Measurements from ENCODE around the gene ARHGEF3.

ARHGEF3 gene

DNA sequence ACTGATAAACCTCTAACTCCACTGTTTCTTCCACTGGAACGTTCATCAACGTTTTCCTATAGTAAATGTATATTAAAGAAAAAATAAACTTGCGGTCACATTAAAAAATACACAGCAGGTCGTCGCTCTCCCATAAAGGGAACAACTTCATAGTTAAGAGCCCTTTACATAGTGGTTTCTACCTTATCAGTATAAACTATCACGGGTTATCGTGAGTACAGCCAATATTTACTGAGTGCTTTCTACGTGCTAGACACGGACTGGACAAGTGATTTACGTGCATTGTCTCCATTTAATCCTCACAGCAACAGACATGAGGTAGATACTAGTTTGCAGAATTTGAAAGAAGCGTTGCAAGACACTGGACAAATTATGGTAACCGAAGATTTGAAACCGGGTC, 117.7 kb downstream of the ARHGEF3 start:
- no peak overlapping the region for H3K9ac ChIP-seq (ENCODE audit: low read depth, low read length, poor library complexity)
- H3K79me1 ChIP-seq (ENCODE audit: low read depth, low read length), result no peaks in the 10 kb centered on the region
- H3K4me1 ChIP-seq (ENCODE audit: control insufficient read depth in 2 of 2, insufficient read depth in 1 of 2, low read depth in 1 of 2, low read length in 2 of 2), result peaks cover 0 to 2% of the 10 kb centered on the region in 2 donors
- H3K4me3 ChIP-seq (ENCODE audit: low read length in 2 of 2), result no peak overlapping the region
- H3K18ac ChIP-seq (ENCODE audit: low read length), result no peak overlapping the region
- no peak overlapping the region for H3K4ac ChIP-seq (ENCODE audit: low read length)
- no peak overlapping the region for H3K23ac ChIP-seq (ENCODE audit: low read depth, low read length, poor library complexity)
- no peaks in the 10 kb centered on the region for H3K27me3 ChIP-seq (ENCODE audit: control insufficient read depth in 3 of 3, insufficient read depth in 3 of 3, low read depth in 1 of 3, low read length in 3 of 3)
- no peak overlapping the region for H3K14ac ChIP-seq (ENCODE audit: low read length)
- no peak overlapping the region for H2AFZ ChIP-seq (ENCODE audit: low read length)
- no peak overlapping the region for H2BK15ac ChIP-seq (ENCODE audit: low read length)
- H2BK5ac ChIP-seq (ENCODE audit: low read length), result no peak overlapping the region
- no peak overlapping the region for H3K27ac ChIP-seq (replicated peaks; ENCODE audit: low read length)
- H3K36me3 ChIP-seq (replicated peaks in 1 of 2; ENCODE audit: control insufficient read depth in 2 of 2, insufficient read depth in 2 of 2, low read length in 2 of 2), result peaks cover 0 to 20% of the 10 kb centered on the region in 2 donors
- H3K9me3 ChIP-seq (replicated peaks in 1 of 2; ENCODE audit: control insufficient read depth in 2 of 2, insufficient read depth in 1 of 2, low read depth in 1 of 2, low read length in 2 of 2), result peaks cover 8 to 37% of the 10 kb centered on the region in 2 donors
- H2AK5ac ChIP-seq (ENCODE audit: low read depth, low read length), result no peak overlapping the region
- no peak overlapping the region for H3K4me2 ChIP-seq (ENCODE audit: insufficient read depth, low read length, poor library complexity, severe bottlenecking)
- WGBS, 2 donors (ENCODE audit: extremely low coverage in 2 of 2, insufficient read length in 2 of 2, insufficient replicate concordance in 1 of 2), result no CpG with 5 or more reads among the region's 13 CpGs
- no peak overlapping the region for H4K8ac ChIP-seq (ENCODE audit: low read depth, low read length)
- DNase-seq (ENCODE audit: low spot score), result no peak
- H2BK120ac ChIP-seq (ENCODE audit: low read depth, low read length), result no peak overlapping the region
- H2BK12ac ChIP-seq (ENCODE audit: low read length), result no peak overlapping the region
- H4K91ac ChIP-seq (ENCODE audit: low read depth, low read length, poor library complexity), result no peak overlapping the region

DNA sequence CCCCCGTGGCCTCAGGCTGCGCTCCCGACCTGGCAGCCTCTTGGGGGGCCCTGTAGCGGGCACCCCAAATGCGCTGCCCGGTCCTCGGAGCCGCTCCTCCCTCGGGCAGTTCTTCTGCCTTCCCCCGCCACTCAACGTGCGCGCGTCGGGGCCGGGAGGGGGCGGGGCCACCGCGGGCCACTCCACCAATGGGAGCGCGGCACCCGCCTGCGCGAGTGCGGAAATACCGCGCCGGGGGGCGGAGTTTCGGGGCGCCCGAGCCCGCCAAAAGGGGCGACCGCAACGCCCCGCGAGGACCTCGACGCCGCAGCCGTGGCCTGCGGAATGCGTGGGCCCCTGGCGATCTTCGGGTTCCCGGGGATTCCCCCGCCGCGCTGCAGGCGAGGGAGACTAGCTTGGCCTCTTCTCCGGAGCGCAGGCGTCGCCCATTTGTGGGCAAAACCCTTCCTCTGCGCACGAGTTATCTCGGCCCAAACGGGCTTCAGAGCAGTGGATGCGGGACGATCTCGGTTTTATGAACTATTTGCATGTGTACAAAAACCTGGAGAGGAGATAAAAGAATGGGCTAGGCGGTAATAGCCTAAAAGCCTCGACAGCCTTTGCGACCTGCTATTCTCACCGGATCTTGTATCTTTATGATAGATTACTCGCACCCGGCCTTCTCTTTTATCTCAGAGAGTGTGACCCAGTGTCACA, 118.5 kb downstream of the ARHGEF3 start, which contains the start of gene TASOR:
Gene TASOR (minus strand): TSS at position 144 of the 696 bp plus-strand sequence. CDS start 259 bp downstream, outside the sequence.
- no peaks in the 10 kb centered on the region for H3K79me1 ChIP-seq (ENCODE audit: low read depth, low read length)
- H2BK12ac ChIP-seq (ENCODE audit: low read length), result peak within 1 kb of the TSS; percentile 58
- peak within 1 kb of the TSS; percentile 89 for H3K4me2 ChIP-seq (ENCODE audit: insufficient read depth, low read length, poor library complexity, severe bottlenecking)
- H3K9me3 ChIP-seq (replicated peaks in 1 of 2; ENCODE audit: control insufficient read depth in 2 of 2, insufficient read depth in 1 of 2, low read depth in 1 of 2, low read length in 2 of 2), result peaks cover 8 to 42% of the 10 kb centered on the region in 2 donors
- WGBS, 2 donors (ENCODE audit: extremely low coverage in 2 of 2, insufficient read length in 2 of 2, insufficient replicate concordance in 1 of 2), result no CpG with 5 or more reads among the region's 68 CpGs
- peak within 1 kb of the TSS; percentile 99 for H3K14ac ChIP-seq (ENCODE audit: low read length)
- H2BK5ac ChIP-seq (ENCODE audit: low read length), result peak within 1 kb of the TSS; percentile 97
- peak within 1 kb of the TSS; percentile 100 for H3K18ac ChIP-seq (ENCODE audit: low read length)
- H2BK120ac ChIP-seq (ENCODE audit: low read depth, low read length), result no peak within 1 kb of the TSS
- peak within 1 kb of the TSS; percentile 93 for H3K23ac ChIP-seq (ENCODE audit: low read depth, low read length, poor library complexity)
- DNase-seq (ENCODE audit: low spot score), result peak; percentile 51
- H4K91ac ChIP-seq (ENCODE audit: low read depth, low read length, poor library complexity), result peak within 1 kb of the TSS; percentile 80
- H2AFZ ChIP-seq (ENCODE audit: low read length), result peak within 1 kb of the TSS; percentile 86
- H3K27me3 ChIP-seq (ENCODE audit: control insufficient read depth in 3 of 3, insufficient read depth in 3 of 3, low read depth in 1 of 3, low read length in 3 of 3), result no peaks in the 10 kb centered on the region
- peak within 1 kb of the TSS; percentile 76 for H3K4ac ChIP-seq (ENCODE audit: low read length)
- peaks cover 0 to 28% of the 10 kb centered on the region in 2 donors for H3K36me3 ChIP-seq (replicated peaks in 1 of 2; ENCODE audit: control insufficient read depth in 2 of 2, insufficient read depth in 2 of 2, low read length in 2 of 2)
- peak within 1 kb of the TSS; percentile 92 for H3K27ac ChIP-seq (replicated peaks; ENCODE audit: low read length)
- H2AK5ac ChIP-seq (ENCODE audit: low read depth, low read length), result peak within 1 kb of the TSS; percentile 90
- peaks cover 0 to 2% of the 10 kb centered on the region in 2 donors for H3K4me1 ChIP-seq (ENCODE audit: control insufficient read depth in 2 of 2, insufficient read depth in 1 of 2, low read depth in 1 of 2, low read length in 2 of 2)
- peak within 1 kb of the TSS; percentile 95 for H3K9ac ChIP-seq (ENCODE audit: low read depth, low read length, poor library complexity)
- H4K8ac ChIP-seq (ENCODE audit: low read depth, low read length), result peak within 1 kb of the TSS; percentile 65
- H2BK15ac ChIP-seq (ENCODE audit: low read length), result peak within 1 kb of the TSS; percentile 96
- peak within 1 kb of the TSS; percentile 53 to 83 for H3K4me3 ChIP-seq (ENCODE audit: low read length in 2 of 2)

DNA sequence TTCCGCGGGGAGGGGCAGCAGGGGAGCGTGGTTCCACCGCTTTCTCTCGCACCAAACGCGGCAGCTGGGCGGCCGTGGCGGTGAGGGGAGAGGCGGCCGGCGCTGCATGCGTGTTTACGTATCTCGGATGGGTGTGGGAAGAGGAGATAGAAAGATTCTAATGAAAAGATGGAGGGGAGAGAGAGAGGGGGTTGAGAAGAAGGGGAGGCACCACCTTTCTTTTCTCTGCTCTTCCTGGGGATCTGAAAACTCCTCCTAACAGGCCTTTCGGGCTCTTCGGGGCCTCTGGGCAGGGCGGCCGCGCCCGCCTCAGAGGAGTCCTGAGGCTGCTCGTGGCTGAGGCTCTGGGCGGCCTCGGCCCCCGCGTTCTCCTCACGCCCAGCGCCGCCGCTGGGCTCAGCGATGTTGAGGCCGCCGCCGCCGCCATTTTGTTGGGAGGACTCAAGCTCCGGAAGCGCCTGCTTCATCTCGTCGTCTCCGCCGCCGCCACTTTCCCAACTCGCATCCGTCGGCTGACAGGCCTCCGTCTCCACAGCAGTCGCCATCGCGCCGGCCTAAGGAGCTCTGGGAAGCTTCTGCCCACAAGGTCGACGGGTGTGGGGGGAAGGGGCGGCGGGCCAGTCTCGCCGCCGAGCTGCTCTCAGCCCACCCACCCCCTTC, 119.2 kb downstream of the ARHGEF3 start:
- H3K4me1 ChIP-seq (ENCODE audit: control insufficient read depth in 2 of 2, insufficient read depth in 1 of 2, low read depth in 1 of 2, low read length in 2 of 2), result peaks cover 0 to 2% of the 10 kb centered on the region in 2 donors
- peak overlapping the region; percentile 53 to 83 for H3K4me3 ChIP-seq (ENCODE audit: low read length in 2 of 2)
- peak overlapping the region; percentile 99 for H3K14ac ChIP-seq (ENCODE audit: low read length)
- H3K4me2 ChIP-seq (ENCODE audit: insufficient read depth, low read length, poor library complexity, severe bottlenecking), result peak overlapping the region; percentile 89
- peaks cover 0 to 31% of the 10 kb centered on the region in 2 donors for H3K36me3 ChIP-seq (replicated peaks in 1 of 2; ENCODE audit: control insufficient read depth in 2 of 2, insufficient read depth in 2 of 2, low read length in 2 of 2)
- peak overlapping the region; percentile 96 for H2BK15ac ChIP-seq (ENCODE audit: low read length)
- peak overlapping the region; percentile 100 for H3K18ac ChIP-seq (ENCODE audit: low read length)
- peak overlapping the region; percentile 95 for H3K9ac ChIP-seq (ENCODE audit: low read depth, low read length, poor library complexity)
- peak overlapping the region; percentile 93 for H3K23ac ChIP-seq (ENCODE audit: low read depth, low read length, poor library complexity)
- no peaks in the 10 kb centered on the region for H3K27me3 ChIP-seq (ENCODE audit: control insufficient read depth in 3 of 3, insufficient read depth in 3 of 3, low read depth in 1 of 3, low read length in 3 of 3)
- no peak overlapping the region for H2BK120ac ChIP-seq (ENCODE audit: low read depth, low read length)
- H3K9me3 ChIP-seq (replicated peaks in 1 of 2; ENCODE audit: control insufficient read depth in 2 of 2, insufficient read depth in 1 of 2, low read depth in 1 of 2, low read length in 2 of 2), result peaks cover 8 to 42% of the 10 kb centered on the region in 2 donors
- H2BK5ac ChIP-seq (ENCODE audit: low read length), result peak overlapping the region; percentile 97
- H2BK12ac ChIP-seq (ENCODE audit: low read length), result no peak overlapping the region
- no peak overlapping the region for H4K8ac ChIP-seq (ENCODE audit: low read depth, low read length)
- peak overlapping the region; percentile 90 for H2AK5ac ChIP-seq (ENCODE audit: low read depth, low read length)
- peak overlapping the region; percentile 86 for H2AFZ ChIP-seq (ENCODE audit: low read length)
- WGBS, 2 donors (ENCODE audit: extremely low coverage in 2 of 2, insufficient read length in 2 of 2, insufficient replicate concordance in 1 of 2), result no CpG with 5 or more reads among the region's 58 CpGs
- peak overlapping the region; percentile 80 for H4K91ac ChIP-seq (ENCODE audit: low read depth, low read length, poor library complexity)
- peak overlapping the region; percentile 76 for H3K4ac ChIP-seq (ENCODE audit: low read length)
- no peaks in the 10 kb centered on the region for H3K79me1 ChIP-seq (ENCODE audit: low read depth, low read length)
- H3K27ac ChIP-seq (replicated peaks; ENCODE audit: low read length), result peak overlapping the region; percentile 92
- peak; percentile 72 for DNase-seq (ENCODE audit: low spot score)

DNA sequence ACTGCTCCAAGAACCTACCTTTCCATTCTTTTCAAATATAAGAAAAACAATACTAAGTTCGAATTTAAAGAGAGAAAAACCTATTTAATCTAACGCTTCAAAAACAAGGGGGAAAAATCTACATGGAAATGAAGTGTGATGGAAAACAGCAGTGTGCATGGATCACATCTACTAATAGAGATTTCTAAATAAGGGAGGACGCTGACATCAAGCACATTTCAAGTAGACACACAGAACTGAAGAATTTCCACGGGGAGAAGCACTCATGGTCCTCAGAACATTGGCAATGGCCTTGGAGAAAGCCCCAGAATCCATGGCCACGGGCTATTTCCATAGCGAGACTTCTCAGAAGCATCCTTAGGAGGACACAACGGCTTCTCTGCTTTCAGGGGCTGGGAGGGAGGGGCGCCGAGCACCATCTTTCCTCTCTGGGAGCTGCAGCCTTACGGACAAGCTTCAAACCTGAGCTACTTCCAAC, 119.7 kb downstream of the ARHGEF3 start:
- peaks cover 8 to 44% of the 10 kb centered on the region in 2 donors for H3K9me3 ChIP-seq (replicated peaks in 1 of 2; ENCODE audit: control insufficient read depth in 2 of 2, insufficient read depth in 1 of 2, low read depth in 1 of 2, low read length in 2 of 2)
- H2AFZ ChIP-seq (ENCODE audit: low read length), result peak overlapping the region; percentile 86
- no peaks in the 10 kb centered on the region for H3K79me1 ChIP-seq (ENCODE audit: low read depth, low read length)
- no peak overlapping the region for H4K91ac ChIP-seq (ENCODE audit: low read depth, low read length, poor library complexity)
- H2BK120ac ChIP-seq (ENCODE audit: low read depth, low read length), result no peak overlapping the region
- WGBS, 2 donors (ENCODE audit: extremely low coverage in 2 of 2, insufficient read length in 2 of 2, insufficient replicate concordance in 1 of 2), result no CpG with 5 or more reads among the region's 10 CpGs
- no peak overlapping the region for H2BK15ac ChIP-seq (ENCODE audit: low read length)
- H3K36me3 ChIP-seq (replicated peaks in 1 of 2; ENCODE audit: control insufficient read depth in 2 of 2, insufficient read depth in 2 of 2, low read length in 2 of 2), result peaks cover 0 to 36% of the 10 kb centered on the region in 2 donors
- peak overlapping the region; percentile 92 for H3K27ac ChIP-seq (replicated peaks; ENCODE audit: low read length)
- H3K18ac ChIP-seq (ENCODE audit: low read length), result peak overlapping the region; percentile 100
- peak overlapping the region; percentile 97 for H2BK5ac ChIP-seq (ENCODE audit: low read length)
- H3K4me2 ChIP-seq (ENCODE audit: insufficient read depth, low read length, poor library complexity, severe bottlenecking), result peak overlapping the region; percentile 89
- peak overlapping the region; percentile 59 for H3K14ac ChIP-seq (ENCODE audit: low read length)
- no peak for DNase-seq (ENCODE audit: low spot score)
- H3K27me3 ChIP-seq (ENCODE audit: control insufficient read depth in 3 of 3, insufficient read depth in 3 of 3, low read depth in 1 of 3, low read length in 3 of 3), result no peaks in the 10 kb centered on the region
- peak overlapping the region; percentile 95 for H3K9ac ChIP-seq (ENCODE audit: low read depth, low read length, poor library complexity)
- H2AK5ac ChIP-seq (ENCODE audit: low read depth, low read length), result no peak overlapping the region
- H4K8ac ChIP-seq (ENCODE audit: low read depth, low read length), result no peak overlapping the region
- peak overlapping the region; percentile 93 for H3K23ac ChIP-seq (ENCODE audit: low read depth, low read length, poor library complexity)
- peaks cover 0 to 2% of the 10 kb centered on the region in 2 donors for H3K4me1 ChIP-seq (ENCODE audit: control insufficient read depth in 2 of 2, insufficient read depth in 1 of 2, low read depth in 1 of 2, low read length in 2 of 2)
- H3K4ac ChIP-seq (ENCODE audit: low read length), result no peak overlapping the region
- no peak overlapping the region for H2BK12ac ChIP-seq (ENCODE audit: low read length)
- H3K4me3 ChIP-seq (ENCODE audit: low read length in 2 of 2), result peak overlapping the region; percentile 53 to 83

Data from neuronal stem cell (in vitro differentiated cells).